Measurements from ENCODE around the gene FOS. TPM values are rescaled to one million over a fixed set of nuclear protein-coding genes. Genes with fewer than 3 reads are reported as not detected.
"Not testable (repeated sequence)": the region's sequence is repeated elsewhere in the genome, so short reads cannot be mapped to it uniquely, and the experiment has no call there.

Gene FOS
- total and polyA plus RNA-seq, 2 of the 8 experiments (the other 6 are each of a cell fraction or from before 2014, with no cell fraction given), result 50.2 to 51.8 TPM

DNA sequence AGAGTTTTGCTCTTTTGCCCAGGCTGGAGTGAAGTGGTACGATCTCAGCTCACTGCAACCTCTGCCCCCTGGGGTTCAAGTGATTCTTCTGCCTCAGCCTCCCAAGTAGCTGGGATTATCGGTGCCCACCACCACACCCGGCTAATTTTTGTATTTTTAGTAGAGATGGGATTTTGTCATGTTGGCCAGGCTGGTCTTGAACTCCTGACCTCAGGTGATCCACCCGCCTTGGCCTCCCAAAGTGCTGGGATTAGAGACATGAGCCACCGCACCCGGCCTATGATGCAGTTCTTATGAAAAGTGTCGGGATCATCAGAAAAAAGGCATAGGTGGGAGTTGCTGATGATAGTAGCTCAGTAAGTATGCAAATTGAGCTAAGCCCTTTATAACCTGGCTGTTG is 30.4 kb downstream of the FOS start:
- H2BK15ac ChIP-seq (ENCODE audit: low read length); H3K23me2 ChIP-seq (ENCODE audit: low read depth, low read length); H3K23ac ChIP-seq (ENCODE audit: insufficient read length); H3K79me2 ChIP-seq (ENCODE audit: control insufficient read depth in 1 of 2, insufficient read depth in 2 of 2, low read length in 2 of 2); H3K18ac ChIP-seq (ENCODE audit: extremely low read depth, low read length); H3K9ac ChIP-seq (replicated peaks in 1 of 4; ENCODE audit: extremely low read depth in 1 of 4, low read depth in 3 of 4, low read length in 3 of 4); H3K4me1 ChIP-seq (replicated peaks in 1 of 4; ENCODE audit: control insufficient read depth in 3 of 4, insufficient read depth in 4 of 4, low read length in 3 of 4); H4K91ac ChIP-seq (replicated peaks; ENCODE audit: insufficient read length, low read length); H2BK20ac ChIP-seq (ENCODE audit: low read length); H4K20me1 ChIP-seq (replicated peaks in 1 of 2; ENCODE audit: control insufficient read depth in 1 of 2, insufficient read depth in 2 of 2, low read length in 2 of 2); FAIRE-seq; H2BK120ac ChIP-seq (replicated peaks; ENCODE audit: low read depth, low read length); DNase-seq (ENCODE audit: low read depth in 1 of 2, low spot score in 2 of 2); H4K8ac ChIP-seq (ENCODE audit: extremely low read depth, insufficient read depth, low read length); H3K14ac ChIP-seq (ENCODE audit: insufficient read length); H3K4me2 ChIP-seq (ENCODE audit: insufficient read depth in 1 of 2, low read depth in 2 of 2, low read length in 2 of 2); H3K36me3 ChIP-seq (ENCODE audit: control insufficient read depth in 2 of 4, insufficient read depth in 4 of 4, low read length in 3 of 4); H4K5ac ChIP-seq (ENCODE audit: insufficient read length, low read depth, low read length); H2BK12ac ChIP-seq (ENCODE audit: low read depth, low read length); H2AFZ ChIP-seq (ENCODE audit: low read length); H3K4me3 ChIP-seq (ENCODE audit: extremely low read depth in 1 of 4, insufficient read depth in 2 of 4, low read depth in 3 of 4, low read length in 4 of 4); H3K27ac ChIP-seq (ENCODE audit: low read depth, low read length); H3K4ac ChIP-seq (replicated peaks; ENCODE audit: insufficient read length, low read depth, low read length); H3K79me1 ChIP-seq (ENCODE audit: low read depth, low read length); H3K9me3 ChIP-seq (ENCODE audit: insufficient read depth in 2 of 2, low read depth in 1 of 2, low read length in 1 of 2); H2AK5ac ChIP-seq (ENCODE audit: low read depth, low read length); H2BK5ac ChIP-seq (ENCODE audit: low read depth, low read length); H3K56ac ChIP-seq (replicated peaks; ENCODE audit: insufficient read length, low read depth, low read length); H3K27me3 ChIP-seq (replicated peaks in 1 of 4; ENCODE audit: control insufficient read depth in 3 of 4, extremely low read depth in 1 of 4, insufficient read depth in 3 of 4, low read length in 3 of 4): not testable (repeated sequence)
- POLR2A ChIA-PET (ENCODE audit: partially characterized antibody), result interaction anchor here (1.0 kb wide), 1 partner anchor 98 kb away, joined by 3 read pairs; no protein-coding TSS in a partner anchor
- WGBS, 2 experiments (ENCODE audit: extremely low coverage in 1 of 2, insufficient coverage in 1 of 2, insufficient read length in 1 of 2, insufficient replicate concordance in 2 of 2, low coverage in 1 of 2, low lambda C conversion rate in 2 of 2, missing lambda C conversion rate in 1 of 2), result 90% methylated on average over 5 of the region's 7 CpGs; no CpG with 5 or more reads in 1 of the 2 experiments
- CTCF ChIA-PET (ENCODE audit: partially characterized antibody), result interaction anchor here (0.6 to 14.1 kb wide), 37 partner anchors 11 to 346 kb away, joined by 3 to 184 read pairs (median 5); partner anchors contain the start of gene JDP2

GRCh38 chr14:75309561-75309960 is 30.9 kb downstream of the FOS start:
- not testable (repeated sequence) for H2BK5ac ChIP-seq (ENCODE audit: low read depth, low read length)

More at GRCh38 chr14:75309561-75309960, 30.9 kb downstream of the FOS start:
- H3K4me1 ChIP-seq (replicated peaks in 1 of 4; ENCODE audit: control insufficient read depth in 3 of 4, insufficient read depth in 4 of 4, low read length in 3 of 4); H2BK20ac ChIP-seq (ENCODE audit: low read length); H2BK120ac ChIP-seq (replicated peaks; ENCODE audit: low read depth, low read length); H3K4ac ChIP-seq (replicated peaks; ENCODE audit: insufficient read length, low read depth, low read length); H3K9ac ChIP-seq (replicated peaks in 1 of 4; ENCODE audit: extremely low read depth in 1 of 4, low read depth in 3 of 4, low read length in 3 of 4); H3K14ac ChIP-seq (ENCODE audit: insufficient read length); DNase-seq (ENCODE audit: low read depth in 1 of 2, low spot score in 2 of 2); H3K9me3 ChIP-seq (ENCODE audit: insufficient read depth in 2 of 2, low read depth in 1 of 2, low read length in 1 of 2); H2AK5ac ChIP-seq (ENCODE audit: low read depth, low read length); H3K79me1 ChIP-seq (ENCODE audit: low read depth, low read length); FAIRE-seq; H3K27me3 ChIP-seq (replicated peaks in 1 of 4; ENCODE audit: control insufficient read depth in 3 of 4, extremely low read depth in 1 of 4, insufficient read depth in 3 of 4, low read length in 3 of 4); H3K56ac ChIP-seq (replicated peaks; ENCODE audit: insufficient read length, low read depth, low read length); H3K23ac ChIP-seq (ENCODE audit: insufficient read length); H3K4me2 ChIP-seq (ENCODE audit: insufficient read depth in 1 of 2, low read depth in 2 of 2, low read length in 2 of 2); H3K36me3 ChIP-seq (ENCODE audit: control insufficient read depth in 2 of 4, insufficient read depth in 4 of 4, low read length in 3 of 4); H4K8ac ChIP-seq (ENCODE audit: extremely low read depth, insufficient read depth, low read length); H3K4me3 ChIP-seq (ENCODE audit: extremely low read depth in 1 of 4, insufficient read depth in 2 of 4, low read depth in 3 of 4, low read length in 4 of 4); H3K79me2 ChIP-seq (ENCODE audit: control insufficient read depth in 1 of 2, insufficient read depth in 2 of 2, low read length in 2 of 2); H3K18ac ChIP-seq (ENCODE audit: extremely low read depth, low read length); H3K27ac ChIP-seq (ENCODE audit: low read depth, low read length); H3K23me2 ChIP-seq (ENCODE audit: low read depth, low read length); H4K20me1 ChIP-seq (replicated peaks in 1 of 2; ENCODE audit: control insufficient read depth in 1 of 2, insufficient read depth in 2 of 2, low read length in 2 of 2); H2BK15ac ChIP-seq (ENCODE audit: low read length); H2AFZ ChIP-seq (ENCODE audit: low read length); H4K5ac ChIP-seq (ENCODE audit: insufficient read length, low read depth, low read length); H2BK12ac ChIP-seq (ENCODE audit: low read depth, low read length); H4K91ac ChIP-seq (replicated peaks; ENCODE audit: insufficient read length, low read length): not testable (repeated sequence)
- CTCF ChIA-PET (ENCODE audit: partially characterized antibody), result interaction anchor here (0.9 to 14.1 kb wide), 24 partner anchors 9 to 345 kb away, joined by 3 to 184 read pairs (median 6); partner anchors contain the start of gene JDP2
- 96% methylated on average over 14 of the region's 14 CpGs; no CpG with 5 or more reads in 1 of the 2 experiments for WGBS, 2 experiments (ENCODE audit: extremely low coverage in 1 of 2, insufficient coverage in 1 of 2, insufficient read length in 1 of 2, insufficient replicate concordance in 2 of 2, low coverage in 1 of 2, low lambda C conversion rate in 2 of 2, missing lambda C conversion rate in 1 of 2)
- POLR2A ChIA-PET (ENCODE audit: partially characterized antibody), result interaction anchor here (1.0 kb wide), 1 partner anchor 98 kb away, joined by 3 read pairs; no protein-coding TSS in a partner anchor
